Measurements from ENCODE around the gene POMT1. TPM values are rescaled to one million over a fixed set of nuclear protein-coding genes. Genes with fewer than 3 reads are reported as not detected.

The POMT1 gene
- total and polyA plus RNA-seq, 2 donors (not counting 3 experiments of a cell fraction or from before 2014, with no cell fraction given) = 44.7 to 53.9 TPM

GRCh38 chr9:131496844-131497405 lies 5.8 kb upstream of the POMT1 start:
- Histone ChIP-seq H3K4me1 (ENCODE audit: control insufficient read depth, extremely low read depth, insufficient read depth, low read length) (no peaks in the 10 kb centered on the region), H3K9ac (replicated peaks; ENCODE audit: extremely low read depth, insufficient read depth, low read length) (no peak overlapping the region), H3K9me3 (replicated peaks; ENCODE audit: control insufficient read depth, insufficient read depth, low read length) (no peaks in the 10 kb centered on the region), H3K36me3 (ENCODE audit: control insufficient read depth in 2 of 2, extremely low read depth in 1 of 2, insufficient read depth in 2 of 2, low read length in 2 of 2) (peaks cover 40 to 70% of the 10 kb centered on the region in 2 experiments), H3K4me3 (replicated peaks in 1 of 3; ENCODE audit: insufficient read depth in 1 of 3, low read depth in 1 of 3, low read length in 3 of 3) (no peak overlapping the region), H2AFZ (ENCODE audit: low read depth, low read length) (no peak overlapping the region), H3K4me2 (ENCODE audit: insufficient read depth, low read length) (no peak overlapping the region), H3K27ac (ENCODE audit: insufficient read depth, low read depth, low read length) (no peak overlapping the region), H3K79me2 (ENCODE audit: control insufficient read depth, insufficient read depth, low read length) (no peaks in the 10 kb centered on the region), H4K20me1 (replicated peaks; ENCODE audit: control insufficient read depth, extremely low read depth, insufficient read depth, low read length) (no peaks in the 10 kb centered on the region), H3K9me1 (replicated peaks; ENCODE audit: control insufficient read depth, extremely low read depth, insufficient read depth, low read length) (no peaks in the 10 kb centered on the region), H3K27me3 (ENCODE audit: control insufficient read depth in 2 of 2, insufficient read depth in 2 of 2, low read length in 2 of 2) (no peaks in the 10 kb centered on the region)
- CTCF ChIA-PET = interaction anchor here (0.8 to 1.4 kb wide), 3 partner anchors 12 to 147 kb away, joined by 3 read pairs; no protein-coding TSS in a partner anchor
- POLR2A ChIA-PET = no interaction called here
- FAIRE-seq (no peak), DNase-seq (ENCODE audit: low read depth, low spot score) (no peak)
- no peak for TF ChIP-seq MYC (IDR thresholded peaks at IDR 0.05; ENCODE audit: low read depth, low read length)
- TF ChIP-seq JUN (IDR thresholded peaks at IDR 0.05; ENCODE audit: borderline replicate concordance, insufficient read depth, insufficient read length, low read depth) = no peak
- no peak for TF ChIP-seq EZH2 (IDR thresholded peaks at IDR 0.05; ENCODE audit: borderline replicate concordance, low read depth, low read length, severe bottlenecking)
- TF ChIP-seq FOS (IDR thresholded peaks at IDR 0.05; ENCODE audit: borderline replicate concordance, insufficient read depth, low read length) = no peak
- no peak for TF ChIP-seq POLR2A (IDR thresholded peaks at IDR 0.05; ENCODE audit: low read depth, low read length)
- TF ChIP-seq MAX (IDR thresholded peaks at IDR 0.05; ENCODE audit: insufficient read depth, insufficient read length) = no peak
- dilution Hi-C loops (cut with MboI; ENCODE audit: extremely low pct_ligation_motif_present, low sequenced_read_pairs) (no loop called here), intact Hi-C loops (cut with micrococcal nuclease) (no loop called here)
- no TSS peak for BruUV-seq (replicated peaks)

- intact Hi-C loops (cut with micrococcal nuclease) (no loop called here), dilution Hi-C loops (cut with MboI; ENCODE audit: extremely low pct_ligation_motif_present, low sequenced_read_pairs) (no loop called here)
- TF ChIP-seq POLR2AphosphoS5 (IDR thresholded peaks at IDR 0.05; ENCODE audit: insufficient read depth, low read depth, low read length) = no peak
- TF ChIP-seq POLR2A (IDR thresholded peaks at IDR 0.05; ENCODE audit: low read depth, low read length) = no peak
- TF ChIP-seq MAX (IDR thresholded peaks at IDR 0.05; ENCODE audit: insufficient read depth, insufficient read length) = no peak
- FAIRE-seq (no peak), DNase-seq (ENCODE audit: low read depth, low spot score) (no peak)
- ChIA-PET CTCF (no interaction called here), POLR2A (no interaction called here)
- Histone ChIP-seq H3K4me3 (replicated peaks in 1 of 3; ENCODE audit: insufficient read depth in 1 of 3, low read depth in 1 of 3, low read length in 3 of 3) (no peak overlapping the region), H3K9me3 (replicated peaks; ENCODE audit: control insufficient read depth, insufficient read depth, low read length) (no peaks in the 10 kb centered on the region), H3K27me3 (ENCODE audit: control insufficient read depth in 2 of 2, insufficient read depth in 2 of 2, low read length in 2 of 2) (no peaks in the 10 kb centered on the region), H4K20me1 (replicated peaks; ENCODE audit: control insufficient read depth, extremely low read depth, insufficient read depth, low read length) (no peaks in the 10 kb centered on the region), H2AFZ (ENCODE audit: low read depth, low read length) (no peak overlapping the region), H3K9me1 (replicated peaks; ENCODE audit: control insufficient read depth, extremely low read depth, insufficient read depth, low read length) (no peaks in the 10 kb centered on the region), H3K79me2 (ENCODE audit: control insufficient read depth, insufficient read depth, low read length) (peaks cover 1% of the 10 kb centered on the region), H3K9ac (replicated peaks; ENCODE audit: extremely low read depth, insufficient read depth, low read length) (no peak overlapping the region), H3K4me1 (ENCODE audit: control insufficient read depth, extremely low read depth, insufficient read depth, low read length) (peaks cover 10% of the 10 kb centered on the region), H3K27ac (ENCODE audit: insufficient read depth, low read depth, low read length) (no peak overlapping the region), H3K36me3 (ENCODE audit: control insufficient read depth in 2 of 2, extremely low read depth in 1 of 2, insufficient read depth in 2 of 2, low read length in 2 of 2) (peaks cover 21 to 47% of the 10 kb centered on the region in 2 experiments), H3K4me2 (ENCODE audit: insufficient read depth, low read length) (no peak overlapping the region)
- BruUV-seq (replicated peaks) = no TSS peak
Measured at GRCh38 chr9:131499254-131499767, 3.4 kb upstream of the POMT1 start.
